CD14-positive monocyte (primary cell): ENCODE results near the gene FXR2. TPM values are rescaled to one million over a fixed set of nuclear protein-coding genes. Genes with fewer than 3 reads are reported as not detected.

Experiments
- DNase-seq, 3 donors: peaks; one replicate each; pipeline ENCODE4 v3.0.0-alpha.2; 2011 to 2022
- H2AFZ ChIP-seq: 2 replicates; pipeline ENCODE4 v1.6.0; 2012; ENCODE audit warnings: mild to moderate bottlenecking, low read depth, low read length, inconsistent platforms; ENCODE audit not compliant: insufficient read depth, poor library complexity, severe bottlenecking
- H3K27ac ChIP-seq, 2 donors: 1 replicate in 1 of 2; 2 replicates in 1 of 2; pipeline ENCODE4 v1.5.1; 2012 to 2013; ENCODE audit warnings: low read length in 2 of 2, control low read depth in 1 of 2, inconsistent platforms in 1 of 2, low read depth in 1 of 2, mild to moderate bottlenecking in 1 of 2
- H3K27me3 ChIP-seq, 2 donors: one replicate each; pipeline versions ENCODE4 v1.6.0 to v1.6.1; 2011 to 2013; ENCODE audit warnings: low read length in 2 of 2; ENCODE audit not compliant: control insufficient read depth in 2 of 2, insufficient read depth in 2 of 2
- H3K36me3 ChIP-seq, 2 donors: replicated peaks in 1 of 2; 1 replicate in 1 of 2; 2 replicates in 1 of 2; pipeline versions ENCODE4 v1.5.1 to v1.6.1; 2012 to 2013; ENCODE audit warnings: low read length in 2 of 2, control low read depth in 1 of 2, inconsistent platforms in 1 of 2, mild to moderate bottlenecking in 1 of 2; ENCODE audit not compliant: insufficient read depth in 2 of 2, control insufficient read depth in 1 of 2
- H3K4me1 ChIP-seq, 2 donors: 1 replicate in 1 of 2; 2 replicates in 1 of 2; pipeline versions ENCODE4 v1.5.1 to v1.6.1; 2012 to 2013; ENCODE audit warnings: low read length in 2 of 2, control low read depth in 1 of 2, inconsistent platforms in 1 of 2, mild to moderate bottlenecking in 1 of 2, moderate library complexity in 1 of 2; ENCODE audit not compliant: insufficient read depth in 2 of 2, control insufficient read depth in 1 of 2
- H3K4me2 ChIP-seq: replicated peaks from 2 replicates; pipeline ENCODE3; 2012; ENCODE audit warnings: low read length, moderate library complexity, mild to moderate bottlenecking; ENCODE audit not compliant: poor library complexity, severe bottlenecking; ENCODE audit errors: extremely low read depth
- H3K4me3 ChIP-seq, 3 experiments: fragments of 200-600 bp in 1 of 3; sonication (generic) in 1 of 3; replicated peaks in 1 of 3; 1 replicate in 2 of 3; 2 replicates in 1 of 3; pipeline ENCODE4 v1.5.1; 2011 to 2013; ENCODE audit warnings: low read length in 3 of 3, mild to moderate bottlenecking in 3 of 3, control low read depth in 2 of 3, low read depth in 2 of 3, inconsistent platforms in 1 of 3, moderate library complexity in 1 of 3
- H3K79me2 ChIP-seq: 2 replicates; pipeline ENCODE4 v1.6.0; 2012; ENCODE audit warnings: mild to moderate bottlenecking, control low read depth, inconsistent platforms, low read length, moderate library complexity; ENCODE audit not compliant: insufficient read depth
- H3K9ac ChIP-seq: 2 replicates; pipeline ENCODE4 v1.6.0; 2017; ENCODE audit warnings: low read length, mild to moderate bottlenecking; ENCODE audit not compliant: insufficient read depth, poor library complexity, severe bottlenecking
- H3K9me3 ChIP-seq, 2 donors: replicated peaks in 1 of 2; 1 replicate in 1 of 2; 2 replicates in 1 of 2; pipeline versions ENCODE4 v1.5.1 to v1.6.1; 2012 to 2013; ENCODE audit warnings: low read length in 2 of 2, control low read depth in 1 of 2; ENCODE audit not compliant: control insufficient read depth in 1 of 2, insufficient read depth in 1 of 2
- H4K20me1 ChIP-seq: 2 replicates; pipeline ENCODE4 v1.6.0; 2012; ENCODE audit warnings: mild to moderate bottlenecking, low read length, control low read depth, moderate library complexity; ENCODE audit not compliant: insufficient read depth
- H3K27ac Mint-ChIP-seq, 7 donors: one replicate each; pipeline ENCODE4 v1.8.0; 2020; ENCODE audit warnings: mild to moderate bottlenecking in 7 of 7, mixed read lengths in 7 of 7, moderate library complexity in 6 of 7, inconsistent platforms in 2 of 7
- H3K27me3 Mint-ChIP-seq, 3 donors: one replicate each; pipeline ENCODE4 v1.8.0; 2021 to 2022; ENCODE audit warnings: low read depth in 3 of 3, mild to moderate bottlenecking in 3 of 3, mixed read lengths in 3 of 3, moderate library complexity in 3 of 3, inconsistent platforms in 1 of 3
- H3K36me3 Mint-ChIP-seq, 2 donors: one replicate each; pipeline ENCODE4 v1.8.0; 2020; ENCODE audit warnings: mixed read lengths in 2 of 2, inconsistent platforms in 1 of 2, mild to moderate bottlenecking in 1 of 2
- H3K4me1 Mint-ChIP-seq: one replicate; pipeline ENCODE4 v1.8.0; 2020; ENCODE audit warnings: mild to moderate bottlenecking, mixed read lengths
- H3K4me3 Mint-ChIP-seq, 2 donors: one replicate each; pipeline ENCODE4 v1.8.0; 2020; ENCODE audit warnings: mild to moderate bottlenecking in 2 of 2, mixed read lengths in 2 of 2, moderate library complexity in 1 of 2
- H3K9me3 Mint-ChIP-seq, 7 donors: one replicate each; pipeline ENCODE4 v1.8.0; 2020 to 2022; ENCODE audit warnings: mixed read lengths in 7 of 7, mild to moderate bottlenecking in 6 of 7, moderate library complexity in 6 of 7, inconsistent platforms in 2 of 7
- WGBS: methylation state at CpG from one replicate; pipeline ENCODE4 v1.1.5; 2013; ENCODE audit warnings: missing lambda C conversion rate; ENCODE audit not compliant: insufficient coverage; 5-methylcytosine and 5-hydroxymethylcytosine counted together
- intact Hi-C, 2 donors: fragments of 100-400 bp; cut with micrococcal nuclease; formaldehyde crosslinking; loops; one replicate each; pipeline versions ENCODE4 v1.15.0 to v1.15.1; 2023
- polyA plus RNA-seq, 3 donors: library from polyadenylated mRNA; depleted of rRNA in 1 of 3; unstranded in 2 of 3; stranded (reverse) in 1 of 3; fragments of 300-500 nt in 2 of 3; fragments of >200 nt in 1 of 3; fragmentation: Illumina TruSeq in 2 of 3; gene quantifications; 1 replicate in 2 of 3; 2 replicates in 1 of 3; pipeline ENCODE4 v1.2.3, GENCODE V29; 2012 to 2021
- TF ChIP-seq, protein P1 (sequence below): fragments of 200-600 bp; IDR thresholded peaks from one replicate; pipeline ENCODE4 v1.8.0; 2022; ENCODE audit warnings: antibody characterized with exemption, mild to moderate bottlenecking

FXR2 gene
- polyA plus RNA-seq, 3 donors, result 6.2 to 23.0 (median 9.2) TPM

DNA sequence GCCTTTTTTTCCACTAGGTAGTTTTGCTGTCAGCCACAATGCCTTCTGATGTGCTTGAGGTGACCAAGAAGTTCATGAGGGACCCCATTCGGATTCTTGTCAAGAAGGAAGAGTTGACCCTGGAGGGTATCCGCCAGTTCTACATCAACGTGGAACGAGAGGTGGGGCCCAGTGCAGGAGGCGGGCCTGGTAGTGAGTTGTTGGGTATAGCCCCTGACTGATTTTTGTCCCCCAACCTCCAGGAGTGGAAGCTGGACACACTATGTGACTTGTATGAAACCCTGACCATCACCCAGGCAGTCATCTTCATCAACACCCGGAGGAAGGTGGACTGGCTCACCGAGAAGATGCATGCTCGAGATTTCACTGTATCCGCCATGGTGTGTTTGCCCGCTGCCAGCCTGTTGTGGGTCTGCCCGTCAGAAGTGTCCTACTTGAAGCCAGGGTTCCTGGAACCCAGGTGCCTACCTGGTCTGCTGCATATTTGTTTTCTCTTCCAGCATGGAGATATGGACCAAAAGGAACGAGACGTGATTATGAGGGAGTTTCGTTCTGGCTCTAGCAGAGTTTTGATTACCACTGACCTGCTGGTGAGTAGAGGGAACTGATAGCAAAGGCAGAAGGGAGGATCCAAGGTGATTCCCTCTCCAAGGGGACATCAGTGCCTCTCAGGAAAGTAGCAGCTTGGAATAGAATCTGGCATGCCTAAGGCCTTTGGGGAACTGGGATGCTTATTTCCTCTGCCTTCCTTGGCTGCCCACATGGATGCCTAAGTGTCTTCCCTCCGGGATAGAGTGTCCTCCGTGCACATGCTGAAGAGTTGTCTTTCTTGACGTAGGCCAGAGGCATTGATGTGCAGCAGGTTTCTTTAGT, 37.1 kb downstream of the FXR2 start:
- Histone ChIP-seq H3K4me1 (peaks cover 76 to 83% of the 10 kb centered on the region in 2 donors), H3K9me3 (no peaks in the 10 kb centered on the region), H2AFZ (no peak overlapping the region), H3K27ac (peak overlapping the region; percentile 99), H4K20me1 (peaks cover 95% of the 10 kb centered on the region), H3K4me3 (peak overlapping the region in 1 of 3 experiments; percentile 100), H3K36me3 (peaks cover 49 to 52% of the 10 kb centered on the region in 2 donors), H3K27me3 (no peaks in the 10 kb centered on the region), H3K79me2 (peaks cover 90% of the 10 kb centered on the region), H3K4me2 (peak overlapping the region; percentile 9), H3K9ac (peak overlapping the region; percentile 97)
- intact Hi-C loops, result loop anchor here (2.0 to 10.0 kb wide), 3 partner anchors 109 to 265 kb away; partner anchors contain the start of genes NEURL4 (in 1 of the 2) and TP53 (in 1 of the 2)
- Mint-ChIP-seq H3K4me1 (peaks cover 76% of the 10 kb centered on the region), H3K4me3 (peak overlapping the region; percentile 48 to 57), H3K36me3 (peaks cover 75 to 85% of the 10 kb centered on the region in 2 donors), H3K9me3 (peaks cover 0 to 4% (median 0%) of the 10 kb centered on the region in 7 donors), H3K27ac (peak overlapping the region; percentile 98 to 100 (median 100)), H3K27me3 (peaks cover 0 to 13% (median 0%) of the 10 kb centered on the region in 3 donors)
- TF ChIP-seq, protein P1, sequence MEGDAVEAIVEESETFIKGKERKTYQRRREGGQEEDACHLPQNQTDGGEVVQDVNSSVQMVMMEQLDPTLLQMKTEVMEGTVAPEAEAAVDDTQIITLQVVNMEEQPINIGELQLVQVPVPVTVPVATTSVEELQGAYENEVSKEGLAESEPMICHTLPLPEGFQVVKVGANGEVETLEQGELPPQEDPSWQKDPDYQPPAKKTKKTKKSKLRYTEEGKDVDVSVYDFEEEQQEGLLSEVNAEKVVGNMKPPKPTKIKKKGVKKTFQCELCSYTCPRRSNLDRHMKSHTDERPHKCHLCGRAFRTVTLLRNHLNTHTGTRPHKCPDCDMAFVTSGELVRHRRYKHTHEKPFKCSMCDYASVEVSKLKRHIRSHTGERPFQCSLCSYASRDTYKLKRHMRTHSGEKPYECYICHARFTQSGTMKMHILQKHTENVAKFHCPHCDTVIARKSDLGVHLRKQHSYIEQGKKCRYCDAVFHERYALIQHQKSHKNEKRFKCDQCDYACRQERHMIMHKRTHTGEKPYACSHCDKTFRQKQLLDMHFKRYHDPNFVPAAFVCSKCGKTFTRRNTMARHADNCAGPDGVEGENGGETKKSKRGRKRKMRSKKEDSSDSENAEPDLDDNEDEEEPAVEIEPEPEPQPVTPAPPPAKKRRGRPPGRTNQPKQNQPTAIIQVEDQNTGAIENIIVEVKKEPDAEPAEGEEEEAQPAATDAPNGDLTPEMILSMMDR, result no peak
- no peak for DNase-seq
- WGBS, result 93% methylated on average over 12 of the region's 17 CpGs

DNA sequence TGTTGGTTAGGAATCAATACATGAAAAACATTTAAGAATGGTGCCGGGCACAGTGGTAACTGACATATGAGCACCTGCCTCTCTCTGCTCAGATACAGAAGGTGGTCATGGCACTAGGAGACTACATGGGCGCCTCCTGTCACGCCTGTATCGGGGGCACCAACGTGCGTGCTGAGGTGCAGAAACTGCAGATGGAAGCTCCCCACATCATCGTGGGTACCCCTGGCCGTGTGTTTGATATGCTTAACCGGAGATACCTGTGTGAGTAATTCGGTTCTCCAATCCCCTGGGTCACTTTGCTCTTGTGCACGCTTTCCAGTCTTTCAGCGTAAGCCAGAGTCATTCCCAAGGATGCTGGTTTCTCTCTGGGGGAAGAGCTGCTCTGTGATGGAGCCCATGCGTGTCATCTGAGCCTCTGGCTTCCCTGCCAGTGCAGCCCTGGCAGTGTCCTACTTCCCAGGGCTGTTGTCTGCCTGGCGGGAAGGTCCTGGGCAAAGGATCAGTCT, 38.2 kb downstream of the FXR2 start:
- Histone ChIP-seq H3K9ac (no peak overlapping the region), H2AFZ (no peak overlapping the region), H3K4me3 (peak overlapping the region in 1 of 3 experiments; percentile 100), H4K20me1 (peaks cover 84% of the 10 kb centered on the region), H3K27ac (peak overlapping the region; percentile 99), H3K9me3 (no peaks in the 10 kb centered on the region), H3K79me2 (peaks cover 86% of the 10 kb centered on the region), H3K27me3 (no peaks in the 10 kb centered on the region), H3K4me2 (peak overlapping the region; percentile 91), H3K4me1 (peaks cover 70 to 80% of the 10 kb centered on the region in 2 donors), H3K36me3 (peaks cover 49 to 52% of the 10 kb centered on the region in 2 donors)
- Mint-ChIP-seq H3K9me3 (peaks cover 0 to 4% (median 0%) of the 10 kb centered on the region in 7 donors), H3K36me3 (peaks cover 73 to 81% of the 10 kb centered on the region in 2 donors), H3K4me3 (peak overlapping the region; percentile 7 to 50), H3K4me1 (peaks cover 73% of the 10 kb centered on the region), H3K27me3 (peaks cover 0 to 13% (median 2%) of the 10 kb centered on the region in 3 donors), H3K27ac (peak overlapping the region; percentile 78 to 100 (median 99))
- TF ChIP-seq, protein P1, result no peak
- WGBS, result 92% methylated on average over 13 of the region's 14 CpGs
- DNase-seq, result peak in 1 of 3 donors; percentile 3
- intact Hi-C loops, result loop anchor here (5.0 to 10.0 kb wide), 2 partner anchors 252 to 266 kb away; partner anchors contain the start of gene NEURL4 (in 1 of the 2)
